ENCODE measurements around the gene ZP1. TPM values are rescaled to one million over a fixed set of nuclear protein-coding genes. Genes with fewer than 3 reads are reported as not detected.
A peak's percentile ranks its signal among the peaks of the same experiment; 100 is the strongest.

Gene ZP1
- total and polyA plus RNA-seq, 2 of the 13 experiments (the other 11 are each of a cell fraction or from before 2014, with no cell fraction given): 0.16 TPM; not detected in 1

DNA sequence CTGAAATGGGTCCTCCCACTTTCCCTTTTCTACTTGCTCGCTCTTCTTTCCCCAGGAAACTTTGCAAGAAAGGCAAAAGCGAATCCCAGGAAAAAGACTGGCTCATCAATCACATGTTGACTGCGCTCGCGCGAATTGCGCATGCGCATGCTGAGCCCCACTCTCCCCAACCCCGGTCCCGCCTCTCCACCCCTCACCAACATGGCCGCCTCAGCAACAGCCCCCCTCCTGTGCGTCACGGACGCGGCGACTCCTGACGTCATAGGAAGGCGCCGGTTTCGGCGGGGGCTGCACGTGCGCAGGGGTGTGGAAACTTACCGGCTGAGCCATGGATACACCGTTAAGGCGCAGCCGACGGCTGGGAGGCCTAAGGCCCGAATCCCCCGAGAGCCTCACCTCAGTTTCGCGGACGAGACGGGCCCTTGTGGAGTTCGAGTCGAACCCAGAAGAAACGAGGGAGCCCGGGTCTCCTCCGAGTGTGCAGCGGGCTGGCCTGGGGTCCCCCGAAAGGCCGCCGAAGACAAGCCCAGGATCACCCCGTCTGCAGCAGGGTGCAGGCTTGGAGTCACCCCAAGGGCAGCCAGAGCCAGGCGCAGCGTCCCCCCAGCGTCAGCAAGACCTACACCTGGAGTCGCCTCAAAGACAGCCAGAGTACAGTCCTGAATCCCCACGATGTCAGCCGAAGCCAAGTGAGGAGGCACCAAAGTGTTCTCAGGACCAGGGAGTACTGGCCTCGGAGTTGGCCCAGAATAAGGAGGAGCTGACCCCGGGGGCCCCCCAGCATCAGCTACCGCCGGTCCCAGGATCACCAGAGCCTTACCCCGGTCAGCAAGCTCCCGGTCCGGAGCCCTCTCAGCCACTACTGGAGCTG, 25.3 kb upstream of the ZP1 start, which contains the start of gene CCDC86 (continued):
- no peak for TF ChIP-seq TCF12 (IDR thresholded peaks at IDR 0.05)
- peak; percentile 43; the same call in 1 of the 2 replicates for TF ChIP-seq TCF12 (CRISPR knock-in tag; IDR thresholded peaks at IDR 0.05)
- TF ChIP-seq, protein P1, sequence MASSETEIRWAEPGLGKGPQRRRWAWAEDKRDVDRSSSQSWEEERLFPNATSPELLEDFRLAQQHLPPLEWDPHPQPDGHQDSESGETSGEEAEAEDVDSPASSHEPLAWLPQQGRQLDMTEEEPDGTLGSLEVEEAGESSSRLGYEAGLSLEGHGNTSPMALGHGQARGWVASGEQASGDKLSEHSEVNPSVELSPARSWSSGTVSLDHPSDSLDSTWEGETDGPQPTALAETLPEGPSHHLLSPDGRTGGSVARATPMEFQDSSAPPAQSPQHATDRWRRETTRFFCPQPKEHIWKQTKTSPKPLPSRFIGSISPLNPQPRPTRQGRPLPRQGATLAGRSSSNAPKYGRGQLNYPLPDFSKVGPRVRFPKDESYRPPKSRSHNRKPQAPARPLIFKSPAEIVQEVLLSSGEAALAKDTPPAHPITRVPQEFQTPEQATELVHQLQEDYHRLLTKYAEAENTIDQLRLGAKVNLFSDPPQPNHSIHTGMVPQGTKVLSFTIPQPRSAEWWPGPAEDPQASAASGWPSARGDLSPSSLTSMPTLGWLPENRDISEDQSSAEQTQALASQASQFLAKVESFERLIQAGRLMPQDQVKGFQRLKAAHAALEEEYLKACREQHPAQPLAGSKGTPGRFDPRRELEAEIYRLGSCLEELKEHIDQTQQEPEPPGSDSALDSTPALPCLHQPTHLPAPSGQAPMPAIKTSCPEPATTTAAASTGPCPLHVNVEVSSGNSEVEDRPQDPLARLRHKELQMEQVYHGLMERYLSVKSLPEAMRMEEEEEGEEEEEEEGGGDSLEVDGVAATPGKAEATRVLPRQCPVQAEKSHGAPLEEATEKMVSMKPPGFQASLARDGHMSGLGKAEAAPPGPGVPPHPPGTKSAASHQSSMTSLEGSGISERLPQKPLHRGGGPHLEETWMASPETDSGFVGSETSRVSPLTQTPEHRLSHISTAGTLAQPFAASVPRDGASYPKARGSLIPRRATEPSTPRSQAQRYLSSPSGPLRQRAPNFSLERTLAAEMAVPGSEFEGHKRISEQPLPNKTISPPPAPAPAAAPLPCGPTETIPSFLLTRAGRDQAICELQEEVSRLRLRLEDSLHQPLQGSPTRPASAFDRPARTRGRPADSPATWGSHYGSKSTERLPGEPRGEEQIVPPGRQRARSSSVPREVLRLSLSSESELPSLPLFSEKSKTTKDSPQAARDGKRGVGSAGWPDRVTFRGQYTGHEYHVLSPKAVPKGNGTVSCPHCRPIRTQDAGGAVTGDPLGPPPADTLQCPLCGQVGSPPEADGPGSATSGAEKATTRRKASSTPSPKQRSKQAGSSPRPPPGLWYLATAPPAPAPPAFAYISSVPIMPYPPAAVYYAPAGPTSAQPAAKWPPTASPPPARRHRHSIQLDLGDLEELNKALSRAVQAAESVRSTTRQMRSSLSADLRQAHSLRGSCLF (CRISPR knock-in tag; IDR thresholded peaks at IDR 0.05; ENCODE audit: borderline replicate concordance): no peak
- no peak for TF ChIP-seq NR2F1 (CRISPR knock-in tag; IDR thresholded peaks at IDR 0.05)
- TF ChIP-seq MTA1 (CRISPR knock-in tag; IDR thresholded peaks at IDR 0.05; ENCODE audit: borderline replicate concordance): peak; percentile 78; the same call in 1 of the 2 replicates
- TF ChIP-seq, protein P2, sequence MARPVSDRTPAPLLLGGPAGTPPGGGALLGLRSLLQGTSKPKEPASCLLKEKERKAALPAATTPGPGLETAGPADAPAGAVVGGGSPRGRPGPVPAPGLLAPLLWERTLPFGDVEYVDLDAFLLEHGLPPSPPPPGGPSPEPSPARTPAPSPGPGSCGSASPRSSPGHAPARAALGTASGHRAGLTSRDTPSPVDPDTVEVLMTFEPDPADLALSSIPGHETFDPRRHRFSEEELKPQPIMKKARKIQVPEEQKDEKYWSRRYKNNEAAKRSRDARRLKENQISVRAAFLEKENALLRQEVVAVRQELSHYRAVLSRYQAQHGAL (CRISPR knock-in tag; IDR thresholded peaks at IDR 0.05; ENCODE audit: not compliant biosample characterization): peak; percentile 21
- peak; percentile 78; the same call in 1 of the 2 replicates for TF ChIP-seq KDM4B (CRISPR knock-in tag; IDR thresholded peaks at IDR 0.05)
- TF ChIP-seq, protein P3, sequence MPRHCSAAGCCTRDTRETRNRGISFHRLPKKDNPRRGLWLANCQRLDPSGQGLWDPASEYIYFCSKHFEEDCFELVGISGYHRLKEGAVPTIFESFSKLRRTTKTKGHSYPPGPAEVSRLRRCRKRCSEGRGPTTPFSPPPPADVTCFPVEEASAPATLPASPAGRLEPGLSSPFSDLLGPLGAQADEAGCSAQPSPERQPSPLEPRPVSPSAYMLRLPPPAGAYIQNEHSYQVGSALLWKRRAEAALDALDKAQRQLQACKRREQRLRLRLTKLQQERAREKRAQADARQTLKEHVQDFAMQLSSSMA (CRISPR knock-in tag; IDR thresholded peaks at IDR 0.05): peak; percentile 98
- TF ChIP-seq SP4 (CRISPR knock-in tag; IDR thresholded peaks at IDR 0.05): peak; percentile 81
- no peak for TF ChIP-seq PHB2 (IDR thresholded peaks at IDR 0.05; ENCODE audit: partially characterized antibody)
- no peak for TF ChIP-seq PRPF4 (IDR thresholded peaks at IDR 0.05; ENCODE audit: low read depth, low read length, poor library complexity, severe bottlenecking)
- TF ChIP-seq, protein P4, sequence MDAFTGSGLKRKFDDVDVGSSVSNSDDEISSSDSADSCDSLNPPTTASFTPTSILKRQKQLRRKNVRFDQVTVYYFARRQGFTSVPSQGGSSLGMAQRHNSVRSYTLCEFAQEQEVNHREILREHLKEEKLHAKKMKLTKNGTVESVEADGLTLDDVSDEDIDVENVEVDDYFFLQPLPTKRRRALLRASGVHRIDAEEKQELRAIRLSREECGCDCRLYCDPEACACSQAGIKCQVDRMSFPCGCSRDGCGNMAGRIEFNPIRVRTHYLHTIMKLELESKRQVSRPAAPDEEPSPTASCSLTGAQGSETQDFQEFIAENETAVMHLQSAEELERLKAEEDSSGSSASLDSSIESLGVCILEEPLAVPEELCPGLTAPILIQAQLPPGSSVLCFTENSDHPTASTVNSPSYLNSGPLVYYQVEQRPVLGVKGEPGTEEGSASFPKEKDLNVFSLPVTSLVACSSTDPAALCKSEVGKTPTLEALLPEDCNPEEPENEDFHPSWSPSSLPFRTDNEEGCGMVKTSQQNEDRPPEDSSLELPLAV (CRISPR knock-in tag; conservative IDR thresholded peaks at IDR 0.05; ENCODE audit: low read depth): no peak
- 0 out of 2 replicates have a peak, but pooled peaks have one; percentile 17 for TF ChIP-seq RARA (CRISPR knock-in tag; IDR thresholded peaks at IDR 0.05)
- TF ChIP-seq ATF7 (IDR thresholded peaks at IDR 0.05): peak; percentile 94
- peak; percentile 84; the same call in 1 of the 2 replicates for TF ChIP-seq ATF7 (CRISPR knock-in tag; IDR thresholded peaks at IDR 0.05)
- peak; percentile 48; the same call in 1 of the 2 replicates for TF ChIP-seq BCL3 (CRISPR knock-in tag; IDR thresholded peaks at IDR 0.05)
- peak; percentile 87 for TF ChIP-seq NRL (CRISPR knock-in tag; IDR thresholded peaks at IDR 0.05; ENCODE audit: borderline replicate concordance)
